Stimulated activated naive CD8-positive, alpha-beta T cell treated with anti-CD3 and anti-CD28 coated beads, Interleukin-15, Interleukin-2, amounts not matched to agents 100 ng/mL and 50 ng/mL, for 24 hours (primary cell): ENCODE data around the gene PHACTR4.
"Not testable (repeated sequence)": the region's sequence is repeated elsewhere in the genome, so short reads cannot be mapped to it uniquely, and the experiment has no call there.

ENCODE experiments used
- H3K27ac Mint-ChIP-seq: one replicate; pipeline ENCODE4 v1.8.0; 2021; ENCODE audit warnings: mild to moderate bottlenecking, mixed read lengths
- H3K27me3 Mint-ChIP-seq: one replicate; pipeline ENCODE4 v1.8.0; 2021; ENCODE audit warnings: mixed read lengths
- H3K36me3 Mint-ChIP-seq: one replicate; pipeline ENCODE4 v1.8.0; 2021; ENCODE audit warnings: low read depth, mixed read lengths
- H3K4me1 Mint-ChIP-seq: one replicate; pipeline ENCODE4 v1.8.0; 2021; ENCODE audit warnings: low read depth, mixed read lengths
- H3K4me3 Mint-ChIP-seq: one replicate; pipeline ENCODE4 v1.8.0; 2021; ENCODE audit warnings: mild to moderate bottlenecking, mixed read lengths
- H3K9me3 Mint-ChIP-seq: one replicate; pipeline ENCODE4 v1.8.0; 2021; ENCODE audit warnings: mixed read lengths

Gene PHACTR4

DNA sequence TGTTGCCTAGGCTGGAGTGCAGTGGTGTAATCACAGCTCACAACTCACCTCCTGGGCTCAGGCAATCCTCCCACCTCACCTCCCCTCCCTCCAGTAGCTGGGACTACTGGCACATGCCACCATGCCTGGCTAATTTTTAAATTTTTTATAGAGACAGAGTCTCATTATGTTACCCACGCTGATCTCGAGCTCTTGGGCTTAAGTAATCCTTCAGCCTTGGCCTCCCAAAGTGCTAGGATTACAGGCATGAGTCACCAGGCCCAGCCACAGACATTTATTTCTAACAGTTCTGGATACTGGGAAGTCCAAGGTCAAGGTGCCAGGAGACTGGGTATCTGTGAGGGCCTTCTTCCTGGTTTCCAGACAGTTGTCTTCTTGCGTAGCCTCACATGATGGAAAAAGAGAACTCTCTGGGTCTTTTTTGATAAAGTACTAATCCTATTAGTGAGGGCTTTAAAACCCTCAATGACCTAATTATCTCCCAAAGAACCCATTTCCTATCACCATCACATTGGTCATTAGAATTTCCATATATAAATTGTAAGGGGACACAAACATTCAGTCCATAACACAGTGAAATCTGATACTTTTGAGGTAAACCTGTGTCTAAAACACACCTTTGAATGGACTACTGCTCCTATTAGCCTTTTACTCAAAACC is 67.9 kb downstream of the PHACTR4 start:
- Mint-ChIP-seq H3K4me3 (no peak overlapping the region), H3K9me3 (no peaks in the 10 kb centered on the region), H3K27ac (no peak overlapping the region), H3K27me3 (no peaks in the 10 kb centered on the region), H3K4me1 (peaks cover 29% of the 10 kb centered on the region), H3K36me3 (peaks cover 14% of the 10 kb centered on the region)

GRCh38 chr1:28437924-28438699 is 68.6 kb downstream of the PHACTR4 start:
- H3K4me3 Mint-ChIP-seq = peak overlapping the region; percentile 40
- H3K36me3 Mint-ChIP-seq = peaks cover 18% of the 10 kb centered on the region
- H3K27ac Mint-ChIP-seq = peak overlapping the region; percentile 78
- H3K27me3 Mint-ChIP-seq = no peaks in the 10 kb centered on the region
- H3K9me3 Mint-ChIP-seq = no peaks in the 10 kb centered on the region
- H3K4me1 Mint-ChIP-seq = peaks cover 29% of the 10 kb centered on the region

GRCh38 chr1:28439320-28439719 is 69.8 kb downstream of the PHACTR4 start:
- Mint-ChIP-seq H3K4me1 (peaks cover 29% of the 10 kb centered on the region), H3K4me3 (no peak overlapping the region), H3K27me3 (no peaks in the 10 kb centered on the region), H3K36me3 (peaks cover 27% of the 10 kb centered on the region), H3K27ac (no peak overlapping the region), H3K9me3 (peaks cover 3% of the 10 kb centered on the region)

DNA sequence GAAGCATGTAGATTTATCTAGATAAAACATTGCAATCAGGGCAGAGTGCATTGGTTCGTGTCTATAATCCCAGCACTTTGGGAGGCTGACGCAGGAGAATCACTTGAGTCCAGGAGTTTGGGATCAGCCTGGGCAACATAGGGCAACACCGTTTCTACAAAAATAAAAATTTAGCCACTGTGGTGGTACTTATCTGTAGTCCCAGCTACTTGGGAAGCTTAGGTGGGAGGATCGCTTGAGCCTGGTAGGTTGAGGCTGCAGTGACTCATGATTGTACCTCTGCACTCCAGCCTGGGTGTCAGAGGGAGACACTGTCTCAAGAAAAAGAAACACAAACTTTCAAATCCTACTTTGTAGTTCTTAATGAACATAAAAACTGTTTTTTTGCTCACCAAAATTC is 72.1 kb downstream of the PHACTR4 start:
- Mint-ChIP-seq H3K4me3 (no peak overlapping the region), H3K9me3 (peaks cover 3% of the 10 kb centered on the region), H3K36me3 (peaks cover 30% of the 10 kb centered on the region), H3K27ac (no peak overlapping the region), H3K4me1 (peaks cover 29% of the 10 kb centered on the region), H3K27me3 (no peaks in the 10 kb centered on the region)

- peaks cover 26% of the 10 kb centered on the region for H3K36me3 Mint-ChIP-seq
- H3K4me1 Mint-ChIP-seq = peaks cover 22% of the 10 kb centered on the region
- peaks cover 3% of the 10 kb centered on the region for H3K9me3 Mint-ChIP-seq
- H3K4me3 Mint-ChIP-seq = no peak overlapping the region
- no peak overlapping the region for H3K27ac Mint-ChIP-seq
- no peaks in the 10 kb centered on the region for H3K27me3 Mint-ChIP-seq
These were observed 74.0 kb downstream of the PHACTR4 start for GRCh38 chr1:28443550-28443949.

DNA sequence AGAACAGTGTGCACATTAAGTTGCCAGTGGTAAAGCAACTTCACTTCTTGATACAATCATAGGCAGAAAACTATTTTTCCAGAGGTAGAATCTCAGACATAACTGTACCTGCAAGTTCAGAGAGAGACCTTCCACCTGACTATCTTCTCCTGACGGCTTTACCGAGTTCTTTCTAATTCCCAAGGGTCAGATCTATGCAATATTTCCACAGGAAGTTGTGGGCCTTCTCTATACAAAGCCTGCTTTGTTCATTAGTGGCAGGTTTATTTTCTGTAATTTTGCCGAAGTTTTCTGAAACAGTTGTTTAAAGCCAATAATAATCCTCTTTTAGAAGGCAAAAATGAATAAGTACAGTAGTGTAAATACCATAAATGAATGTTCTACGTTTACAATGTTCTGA is 78.1 kb downstream of the PHACTR4 start:
- no peak overlapping the region for H3K27ac Mint-ChIP-seq
- H3K4me1 Mint-ChIP-seq = peaks cover 23% of the 10 kb centered on the region
- H3K9me3 Mint-ChIP-seq = peaks cover 3% of the 10 kb centered on the region
- H3K27me3 Mint-ChIP-seq = no peaks in the 10 kb centered on the region
- H3K4me3 Mint-ChIP-seq = no peak overlapping the region
- H3K36me3 Mint-ChIP-seq = peaks cover 16% of the 10 kb centered on the region

- H3K27ac Mint-ChIP-seq = peak overlapping the region; percentile 68
- not testable (repeated sequence) for H3K4me3 Mint-ChIP-seq, H3K9me3 Mint-ChIP-seq, H3K27me3 Mint-ChIP-seq
- H3K4me1 Mint-ChIP-seq = peaks cover 23% of the 10 kb centered on the region
- H3K36me3 Mint-ChIP-seq = peaks cover 11% of the 10 kb centered on the region
These were observed 78.6 kb downstream of the PHACTR4 start for GRCh38 chr1:28448094-28448611.

DNA sequence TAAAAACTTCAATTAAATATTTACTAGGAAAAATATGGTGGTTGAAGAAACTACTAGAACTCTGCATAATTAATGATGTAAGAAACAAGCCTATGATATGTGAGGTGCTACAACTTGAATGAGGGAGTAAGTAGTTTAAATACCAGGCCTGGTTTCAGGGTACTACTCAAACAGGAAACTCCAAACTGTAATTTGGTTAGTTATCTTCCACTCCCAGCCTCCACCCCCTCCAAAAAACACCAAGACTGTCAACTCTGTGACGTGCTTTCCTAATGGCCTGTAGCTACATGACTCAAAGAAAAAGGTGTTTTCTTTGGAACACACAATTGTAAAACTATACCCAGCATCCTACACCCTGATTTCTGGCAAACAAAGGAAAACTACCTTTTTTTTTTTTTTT is 80.4 kb downstream of the PHACTR4 start:
- no peaks in the 10 kb centered on the region for H3K9me3 Mint-ChIP-seq
- H3K27ac Mint-ChIP-seq = peak overlapping the region; percentile 70
- H3K4me3 Mint-ChIP-seq = no peak overlapping the region
- no peaks in the 10 kb centered on the region for H3K27me3 Mint-ChIP-seq
- H3K4me1 Mint-ChIP-seq = peaks cover 23% of the 10 kb centered on the region
- H3K36me3 Mint-ChIP-seq = peaks cover 3% of the 10 kb centered on the region

GRCh38 chr1:28450561-28450960 is 81.0 kb downstream of the PHACTR4 start:
- Mint-ChIP-seq H3K9me3 (no peaks in the 10 kb centered on the region), H3K4me1 (peaks cover 25% of the 10 kb centered on the region), H3K27ac (no peak overlapping the region), H3K27me3 (no peaks in the 10 kb centered on the region), H3K4me3 (no peak overlapping the region), H3K36me3 (peaks cover 2% of the 10 kb centered on the region)

GRCh38 chr1:28451011-28451410 is 81.5 kb downstream of the PHACTR4 start:
- Mint-ChIP-seq H3K27me3 (no peaks in the 10 kb centered on the region), H3K9me3 (no peaks in the 10 kb centered on the region), H3K36me3 (no peaks in the 10 kb centered on the region), H3K4me3 (no peak overlapping the region), H3K4me1 (peaks cover 29% of the 10 kb centered on the region), H3K27ac (peak overlapping the region; percentile 41)

- no peaks in the 10 kb centered on the region for H3K27me3 Mint-ChIP-seq
- peaks cover 17% of the 10 kb centered on the region for H3K36me3 Mint-ChIP-seq
- peak overlapping the region; percentile 66 for H3K27ac Mint-ChIP-seq
- no peaks in the 10 kb centered on the region for H3K9me3 Mint-ChIP-seq
- H3K4me1 Mint-ChIP-seq = peaks cover 11% of the 10 kb centered on the region
- H3K4me3 Mint-ChIP-seq = no peak overlapping the region
These were observed 86.5 kb downstream of the PHACTR4 start for GRCh38 chr1:28456078-28456477.

DNA sequence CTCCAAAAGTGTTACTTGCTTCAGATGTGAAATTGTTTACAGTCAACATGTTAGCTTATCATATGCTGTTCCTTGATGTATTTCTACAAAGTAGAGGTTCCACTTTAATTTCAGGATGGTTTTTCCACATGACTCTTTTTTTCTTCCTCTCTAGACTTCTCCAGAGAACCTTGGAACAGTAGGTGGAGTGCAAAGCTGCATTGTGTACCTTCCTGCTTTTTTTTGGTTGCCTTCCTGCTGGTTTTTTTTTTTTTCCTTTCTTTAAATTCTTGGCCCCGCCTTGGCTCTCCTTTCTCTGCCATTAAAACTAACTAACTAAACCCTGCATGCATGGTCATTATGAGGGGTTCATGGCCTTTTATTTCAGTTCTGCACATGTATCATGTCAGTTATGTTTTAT is 88.1 kb downstream of the PHACTR4 start:
- H3K27me3 Mint-ChIP-seq = no peaks in the 10 kb centered on the region
- peaks cover 23% of the 10 kb centered on the region for H3K36me3 Mint-ChIP-seq
- H3K27ac Mint-ChIP-seq = no peak overlapping the region
- H3K9me3 Mint-ChIP-seq = no peaks in the 10 kb centered on the region
- H3K4me3 Mint-ChIP-seq = no peak overlapping the region
- peaks cover 19% of the 10 kb centered on the region for H3K4me1 Mint-ChIP-seq

DNA sequence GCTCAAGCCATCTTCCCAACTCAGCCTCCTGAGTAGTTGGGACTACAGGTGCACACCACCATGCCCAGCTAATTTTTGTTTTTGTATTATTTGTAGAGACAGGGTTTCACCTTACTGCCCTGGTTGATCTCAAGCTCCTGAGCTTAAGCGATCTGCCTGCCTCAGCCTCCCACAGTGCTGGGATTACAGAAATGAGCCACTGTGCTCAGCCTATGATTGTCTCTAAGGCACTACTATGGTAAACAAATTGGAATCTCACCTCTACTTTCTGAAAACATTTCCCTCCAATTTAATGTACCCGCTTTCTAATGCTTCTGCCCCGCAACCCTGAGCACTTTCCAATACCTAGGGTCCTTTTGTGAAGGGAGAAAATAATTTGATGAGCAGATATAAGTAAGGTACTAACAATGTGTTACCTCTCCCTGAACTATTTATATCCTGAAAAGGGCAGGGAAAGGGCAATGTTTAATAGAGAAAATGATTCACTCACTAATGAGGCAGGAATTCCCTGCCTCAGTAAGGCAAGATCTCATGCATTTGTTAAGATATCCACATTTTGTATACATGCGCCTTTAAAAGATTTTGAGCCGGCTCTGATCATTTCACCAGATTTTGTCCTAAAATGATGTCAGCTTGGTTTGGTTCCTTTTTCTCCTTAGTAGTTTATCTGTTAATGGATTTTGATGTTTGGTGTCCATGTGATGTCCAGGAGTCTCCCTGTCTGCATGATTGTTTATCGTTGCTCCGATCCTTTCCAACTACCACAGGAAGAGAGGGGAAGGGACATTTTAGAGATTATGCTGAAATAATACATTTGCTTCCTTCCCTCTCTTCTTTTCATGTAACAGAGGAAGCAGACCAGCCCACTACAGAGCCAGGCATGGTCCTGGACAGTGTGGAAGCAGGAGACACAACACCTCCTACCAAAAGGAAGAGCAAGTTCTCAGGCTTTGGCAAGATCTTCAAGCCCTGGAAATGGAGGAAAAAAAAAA is 89.0 kb downstream of the PHACTR4 start:
- Mint-ChIP-seq H3K4me1 (peaks cover 19% of the 10 kb centered on the region), H3K27ac (no peak overlapping the region), H3K9me3 (no peaks in the 10 kb centered on the region), H3K27me3 (no peaks in the 10 kb centered on the region), H3K36me3 (peaks cover 23% of the 10 kb centered on the region), H3K4me3 (no peak overlapping the region)

- no peaks in the 10 kb centered on the region for H3K9me3 Mint-ChIP-seq
These were observed 96.8 kb downstream of the PHACTR4 start for GRCh38 chr1:28466226-28466778.

More at GRCh38 chr1:28466226-28466778, 96.8 kb downstream of the PHACTR4 start:
- H3K27me3 Mint-ChIP-seq = no peaks in the 10 kb centered on the region
- peaks cover 33% of the 10 kb centered on the region for H3K36me3 Mint-ChIP-seq
- peaks cover 11% of the 10 kb centered on the region for H3K4me1 Mint-ChIP-seq
- no peak overlapping the region for H3K4me3 Mint-ChIP-seq
- no peak overlapping the region for H3K27ac Mint-ChIP-seq
